Stimulated activated CD4-positive, alpha-beta T cell treated with anti-CD3 and anti-CD28 coated beads, Interleukin-15, amount 100 ng/mL, for 48 hours (primary cell): Measurements from ENCODE around the gene CTDSP2.
"Not testable (repeated sequence)": the region's sequence is repeated elsewhere in the genome, so short reads cannot be mapped to it uniquely, and the experiment has no call there.

ENCODE experiments used
- DNase-seq, 2 donors: peaks; one replicate each; pipeline ENCODE4 v3.0.0-alpha.2; 2020; ENCODE audit warnings: low read depth in 2 of 2

Gene CTDSP2

GRCh38 chr12:57881475-57881874 lies 34.9 kb upstream of the CTDSP2 start:
- DNase-seq = no peak

GRCh38 chr12:57881035-57881434 lies 34.5 kb upstream of the CTDSP2 start:
- not testable (repeated sequence) for DNase-seq

GRCh38 chr12:57877876-57878275 lies 31.3 kb upstream of the CTDSP2 start:
- no peak for DNase-seq

- DNase-seq = no peak
These were observed 29.4 kb upstream of the CTDSP2 start for GRCh38 chr12:57875753-57876547.

- DNase-seq = no peak
These were observed 27.9 kb upstream of the CTDSP2 start for GRCh38 chr12:57874166-57875108.

GRCh38 chr12:57872362-57872761 lies 25.8 kb upstream of the CTDSP2 start:
- no peak for DNase-seq

- no peak for DNase-seq
These were observed 23.4 kb upstream of the CTDSP2 start for GRCh38 chr12:57869927-57870318.

DNA sequence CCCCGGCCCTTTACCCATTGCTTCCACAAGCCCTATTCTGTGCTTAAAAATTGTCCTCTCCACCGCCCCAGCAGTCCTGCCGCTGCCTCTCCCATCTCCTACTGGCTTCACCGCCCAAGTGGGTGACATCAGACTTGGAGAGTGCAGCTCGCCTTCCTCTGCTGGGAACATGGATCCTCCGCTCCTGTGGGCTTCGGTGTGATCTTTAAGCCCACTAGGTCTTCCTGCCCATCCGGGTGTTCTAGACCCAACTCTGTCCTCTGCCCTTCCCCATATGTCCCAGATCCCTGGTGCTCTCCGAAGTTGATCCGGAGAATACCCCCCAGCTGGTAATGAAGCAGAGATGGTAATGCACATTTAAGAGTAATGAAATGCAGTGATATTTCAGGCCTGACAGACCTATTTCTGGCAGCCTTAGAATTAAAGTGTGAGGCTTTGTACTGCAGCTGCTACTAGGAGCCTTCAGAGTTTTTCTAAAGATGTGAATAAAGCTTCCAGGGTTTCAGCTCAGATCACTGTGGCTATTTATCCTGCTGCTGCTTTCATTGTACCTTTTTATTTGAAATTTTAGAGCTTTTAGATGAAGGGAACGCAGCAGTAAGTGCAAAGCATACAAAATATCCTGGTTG lies 22.9 kb upstream of the CTDSP2 start:
- DNase-seq = no peak

DNA sequence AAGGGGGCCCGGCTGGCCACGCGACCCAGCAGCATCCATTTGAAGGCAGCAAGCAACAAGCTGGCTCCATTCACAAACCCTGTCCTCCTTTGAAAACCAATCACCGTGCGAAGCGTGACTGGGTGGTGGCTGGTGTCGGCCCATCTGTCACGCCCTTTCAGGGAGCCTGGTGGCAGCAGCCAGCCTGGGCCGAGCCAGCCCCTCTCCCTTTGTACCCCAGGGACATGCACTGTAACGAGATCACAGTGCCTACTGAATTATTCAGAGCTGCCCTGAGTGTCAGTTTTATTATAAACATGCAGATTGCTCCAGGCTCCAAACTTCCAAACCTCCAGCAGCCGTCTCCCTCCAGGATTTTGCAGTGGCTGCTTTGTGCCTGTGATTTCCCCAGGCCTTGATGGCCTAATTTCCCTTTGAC lies 22.3 kb upstream of the CTDSP2 start:
- no peak for DNase-seq

DNA sequence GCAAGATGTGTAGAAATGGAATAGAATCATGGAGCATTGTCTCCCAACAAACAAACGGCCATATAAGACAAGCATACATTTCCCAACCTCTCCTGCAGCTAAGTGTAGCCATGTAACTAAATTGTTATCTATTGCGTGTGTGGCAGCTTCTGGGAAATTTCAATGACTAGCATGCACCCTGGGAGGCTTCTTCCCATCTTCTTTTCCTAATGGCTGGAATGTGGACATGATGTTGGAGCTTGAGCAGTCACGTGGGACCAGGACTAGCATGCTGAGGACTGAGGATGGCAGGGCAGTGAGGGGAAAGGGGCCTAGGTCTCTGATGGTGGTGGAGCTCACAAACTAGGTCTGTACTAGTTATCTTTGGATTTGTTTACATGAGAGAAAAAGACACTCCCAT lies 21.7 kb upstream of the CTDSP2 start:
- DNase-seq = no peak

GRCh38 chr12:57866308-57867019 lies 19.9 kb upstream of the CTDSP2 start:
- DNase-seq = no peak

DNA sequence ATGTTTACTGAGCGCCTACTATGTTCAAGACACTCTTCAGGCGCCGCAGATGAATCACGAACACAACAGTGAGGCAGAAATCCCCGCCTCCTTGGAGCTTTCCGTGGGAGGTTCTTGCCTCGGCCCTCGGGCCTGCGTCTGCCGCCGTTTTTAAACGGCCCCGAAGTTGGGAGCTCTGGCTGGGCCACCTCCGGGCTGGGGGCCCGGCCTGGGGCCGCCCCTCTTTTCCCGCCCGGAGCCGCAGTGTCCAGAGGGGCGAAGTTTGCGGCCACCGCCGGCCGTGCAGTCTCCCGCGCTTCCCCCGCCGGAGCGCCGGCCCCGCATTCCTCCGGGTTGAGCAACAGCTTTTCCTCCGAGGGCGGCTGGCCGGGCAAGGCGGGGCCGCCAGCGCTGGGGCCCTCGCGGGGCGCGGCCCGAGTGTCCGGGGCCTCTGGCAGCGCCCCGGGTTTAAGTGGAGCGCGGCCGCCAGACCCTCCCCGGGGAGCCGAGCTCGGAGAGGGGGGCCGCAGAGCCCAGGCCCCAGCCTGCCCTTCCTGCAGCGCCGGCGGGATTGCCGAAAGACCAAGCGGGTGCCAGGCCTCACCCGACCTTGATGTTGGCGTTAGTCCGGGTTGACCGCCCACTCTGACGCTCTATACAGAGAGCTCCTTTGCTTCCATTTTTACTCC lies 18.7 kb upstream of the CTDSP2 start:
- DNase-seq = peak; percentile 37 to 69

- no peak for DNase-seq
These were observed 18.0 kb upstream of the CTDSP2 start for GRCh38 chr12:57864442-57865083.

GRCh38 chr12:57863676-57864075 lies 17.1 kb upstream of the CTDSP2 start:
- no peak for DNase-seq

DNA sequence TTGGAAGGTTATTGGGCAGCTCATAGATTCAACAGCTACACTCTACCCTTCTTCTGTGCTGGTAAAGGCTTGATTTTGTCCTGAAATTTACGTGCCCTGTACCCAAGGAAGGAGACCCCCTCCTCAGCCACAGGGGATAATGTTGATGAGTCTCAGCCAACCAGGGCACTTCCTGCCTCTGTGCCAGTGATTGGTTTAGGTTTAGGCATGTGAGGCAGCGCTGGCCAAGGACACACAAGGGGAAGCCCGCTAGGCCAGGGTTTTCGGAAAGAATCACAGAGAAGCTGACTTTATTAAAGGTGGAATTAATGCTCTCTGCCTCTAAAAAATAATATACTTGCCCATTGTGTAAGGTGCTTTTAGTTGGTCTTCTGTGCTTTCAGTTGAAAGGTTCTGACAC lies 15.4 kb upstream of the CTDSP2 start:
- no peak for DNase-seq

DNA sequence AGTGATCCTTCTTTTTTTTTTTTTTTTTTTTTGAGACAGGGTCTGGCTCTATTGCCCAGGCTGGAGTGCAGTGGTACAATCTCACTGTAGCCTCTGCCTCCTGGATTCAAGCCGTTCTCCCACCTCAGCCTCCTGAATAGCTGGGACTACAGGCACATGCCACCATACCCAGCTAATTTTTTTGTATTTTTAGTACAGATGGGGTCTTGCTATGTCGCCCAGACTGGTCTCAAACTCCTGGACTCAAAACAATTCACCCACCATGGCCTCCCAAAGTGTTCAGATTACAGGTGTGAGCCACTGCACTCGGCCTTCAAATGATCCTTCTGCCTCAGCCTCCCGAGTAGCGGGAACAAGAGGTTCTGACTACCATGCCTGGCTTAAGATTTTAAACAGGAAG lies 14.4 kb upstream of the CTDSP2 start:
- not testable (repeated sequence) for DNase-seq

GRCh38 chr12:57859121-57859520 lies 12.6 kb upstream of the CTDSP2 start:
- DNase-seq = no peak

GRCh38 chr12:57858123-57858522 lies 11.6 kb upstream of the CTDSP2 start:
- DNase-seq = not testable (repeated sequence)

- no peak for DNase-seq
These were observed 8.4 kb upstream of the CTDSP2 start for GRCh38 chr12:57854965-57855364.

- DNase-seq = no peak
These were observed 7.5 kb upstream of the CTDSP2 start for GRCh38 chr12:57853864-57854556.
